Measurements from ENCODE around the gene GNB3.

The GNB3 gene

DNA sequence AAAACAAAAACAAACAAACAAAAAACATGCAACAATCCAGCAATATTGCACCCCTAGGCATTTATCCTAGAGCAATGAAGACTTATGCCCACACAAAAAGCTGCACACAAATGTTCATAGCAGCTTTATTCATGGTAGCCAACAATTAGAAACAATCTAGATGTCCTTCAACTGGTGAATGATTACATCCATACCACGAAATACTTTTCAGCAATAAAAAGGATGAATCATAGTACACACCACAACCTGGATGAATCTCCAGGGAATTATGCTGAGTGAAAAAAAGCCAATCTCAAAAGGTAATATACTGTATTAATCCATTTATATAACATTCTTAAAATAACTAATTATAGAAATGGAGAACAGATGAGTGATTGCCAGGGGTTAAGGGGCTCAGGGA is 33.6 kb upstream of the GNB3 start:
- DNase-seq = no peak
- Histone ChIP-seq H3K4me2 (ENCODE audit: low read depth, low read length) (no peak overlapping the region), H3K9ac (ENCODE audit: low read length) (no peak overlapping the region)

DNA sequence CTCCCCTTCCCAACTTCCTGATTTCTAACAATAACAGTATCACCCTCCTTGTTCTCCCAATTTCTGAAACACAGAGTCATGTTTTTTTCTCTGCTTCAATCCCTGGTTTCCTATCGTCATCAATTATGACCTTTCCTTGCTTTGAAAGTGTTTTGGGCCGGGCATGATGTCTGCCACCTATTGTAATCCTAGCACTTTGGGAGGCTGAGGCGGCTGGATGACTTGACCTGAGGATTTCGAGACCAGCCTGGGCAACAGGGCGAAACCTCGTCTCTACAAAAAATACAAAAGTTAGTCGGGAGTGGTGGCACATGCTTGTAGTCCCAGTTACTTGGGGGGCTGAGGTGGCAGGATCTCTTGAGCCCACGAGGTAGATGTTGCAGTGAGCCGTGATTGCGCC is 31.7 kb upstream of the GNB3 start:
- Histone ChIP-seq H3K4me1 (ENCODE audit: low read length) (no peaks in the 10 kb centered on the region), H3K9ac (ENCODE audit: low read length) (no peak overlapping the region), H3K4me2 (ENCODE audit: low read depth, low read length) (no peak overlapping the region), H3K79me2 (ENCODE audit: low read length) (no peaks in the 10 kb centered on the region), H3F3A (ENCODE audit: insufficient read depth, low read length) (no peaks in the 10 kb centered on the region), H4K20me1 (ENCODE audit: insufficient read depth, low read length) (no peaks in the 10 kb centered on the region), H3K4me3 (ENCODE audit: low read length) (no peak overlapping the region), H3K27ac (ENCODE audit: low read length) (no peak overlapping the region), H3K9me2 (replicated peaks; ENCODE audit: insufficient read depth, low read length) (no peaks in the 10 kb centered on the region), H3K9me3 (replicated peaks; ENCODE audit: insufficient read depth, low read length) (no peaks in the 10 kb centered on the region), H2AFZ (ENCODE audit: low read length) (no peak overlapping the region), H3K36me3 (replicated peaks; ENCODE audit: insufficient read depth, low read length) (no peaks in the 10 kb centered on the region), H3K27me3 (replicated peaks; ENCODE audit: insufficient read depth, low read length) (peaks cover 3% of the 10 kb centered on the region; the same call in 1 of the 2 replicates)
- TF ChIP-seq EZH2 (optimal IDR thresholded peaks at IDR 0.05; ENCODE audit: low read depth, low read length) = no peak
- TF ChIP-seq EZH2phosphoT487 (IDR thresholded peaks at IDR 0.05; ENCODE audit: low read length) = no peak
- TF ChIP-seq, protein P1, sequence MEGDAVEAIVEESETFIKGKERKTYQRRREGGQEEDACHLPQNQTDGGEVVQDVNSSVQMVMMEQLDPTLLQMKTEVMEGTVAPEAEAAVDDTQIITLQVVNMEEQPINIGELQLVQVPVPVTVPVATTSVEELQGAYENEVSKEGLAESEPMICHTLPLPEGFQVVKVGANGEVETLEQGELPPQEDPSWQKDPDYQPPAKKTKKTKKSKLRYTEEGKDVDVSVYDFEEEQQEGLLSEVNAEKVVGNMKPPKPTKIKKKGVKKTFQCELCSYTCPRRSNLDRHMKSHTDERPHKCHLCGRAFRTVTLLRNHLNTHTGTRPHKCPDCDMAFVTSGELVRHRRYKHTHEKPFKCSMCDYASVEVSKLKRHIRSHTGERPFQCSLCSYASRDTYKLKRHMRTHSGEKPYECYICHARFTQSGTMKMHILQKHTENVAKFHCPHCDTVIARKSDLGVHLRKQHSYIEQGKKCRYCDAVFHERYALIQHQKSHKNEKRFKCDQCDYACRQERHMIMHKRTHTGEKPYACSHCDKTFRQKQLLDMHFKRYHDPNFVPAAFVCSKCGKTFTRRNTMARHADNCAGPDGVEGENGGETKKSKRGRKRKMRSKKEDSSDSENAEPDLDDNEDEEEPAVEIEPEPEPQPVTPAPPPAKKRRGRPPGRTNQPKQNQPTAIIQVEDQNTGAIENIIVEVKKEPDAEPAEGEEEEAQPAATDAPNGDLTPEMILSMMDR (IDR thresholded peaks at IDR 0.05; ENCODE audit: low read length) = no peak
- no peak for DNase-seq

More for the DNA sequence above, 33.6 kb upstream of the GNB3 start:
- Histone ChIP-seq H3K27ac (ENCODE audit: low read length) (no peak overlapping the region), H3K9me2 (replicated peaks; ENCODE audit: insufficient read depth, low read length) (no peaks in the 10 kb centered on the region), H3K36me3 (replicated peaks; ENCODE audit: insufficient read depth, low read length) (no peaks in the 10 kb centered on the region), H3K79me2 (ENCODE audit: low read length) (no peaks in the 10 kb centered on the region), H3K27me3 (replicated peaks; ENCODE audit: insufficient read depth, low read length) (no peaks in the 10 kb centered on the region), H2AFZ (ENCODE audit: low read length) (no peak overlapping the region), H4K20me1 (ENCODE audit: insufficient read depth, low read length) (no peaks in the 10 kb centered on the region), H3K9me3 (replicated peaks; ENCODE audit: insufficient read depth, low read length) (no peaks in the 10 kb centered on the region), H3K4me1 (ENCODE audit: low read length) (no peaks in the 10 kb centered on the region), H3K4me3 (ENCODE audit: low read length) (no peak overlapping the region), H3F3A (ENCODE audit: insufficient read depth, low read length) (no peaks in the 10 kb centered on the region)
- TF ChIP-seq, protein P1 (IDR thresholded peaks at IDR 0.05; ENCODE audit: low read length) = no peak
- TF ChIP-seq EZH2phosphoT487 (IDR thresholded peaks at IDR 0.05; ENCODE audit: low read length) (no peak), EZH2 (optimal IDR thresholded peaks at IDR 0.05; ENCODE audit: low read depth, low read length) (no peak)

DNA sequence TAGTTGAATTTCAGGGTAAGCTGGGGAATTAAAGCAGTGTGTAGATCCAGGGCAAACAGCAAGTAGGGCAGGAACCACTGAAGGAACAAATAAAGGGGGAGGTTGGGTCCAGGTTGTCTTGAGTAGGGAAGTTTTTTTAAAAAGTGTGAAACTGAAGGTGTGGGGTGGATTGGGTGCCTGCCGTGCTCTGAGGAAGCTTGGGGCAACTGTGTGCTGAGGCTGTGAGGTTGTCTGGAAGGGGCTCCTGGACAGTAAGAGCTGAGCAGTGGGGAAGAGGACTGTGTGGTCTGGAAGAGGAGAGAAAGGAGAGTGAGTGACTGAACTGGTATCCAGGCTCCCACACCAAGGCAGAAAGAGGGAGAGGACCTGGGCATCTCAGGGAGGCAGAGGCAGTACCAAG is 30.0 kb upstream of the GNB3 start:
- DNase-seq = no peak
- no peaks in the 10 kb centered on the region for H4K20me1 ChIP-seq (ENCODE audit: insufficient read depth, low read length)
- TF ChIP-seq, protein P1 (IDR thresholded peaks at IDR 0.05; ENCODE audit: low read length) = no peak
- TF ChIP-seq EZH2phosphoT487 (IDR thresholded peaks at IDR 0.05; ENCODE audit: low read length) = no peak
- TF ChIP-seq EZH2 (optimal IDR thresholded peaks at IDR 0.05; ENCODE audit: low read depth, low read length) = no peak
- H3K27me3 ChIP-seq (replicated peaks; ENCODE audit: insufficient read depth, low read length) = peaks cover 6% of the 10 kb centered on the region; the same call in 1 of the 2 replicates
- H3K36me3 ChIP-seq (replicated peaks; ENCODE audit: insufficient read depth, low read length) = no peaks in the 10 kb centered on the region
- no peak overlapping the region for H3K27ac ChIP-seq (ENCODE audit: low read length)
- no peak overlapping the region; the same call in 1 of the 2 replicates for H2AFZ ChIP-seq (ENCODE audit: low read length)
- H3K9me2 ChIP-seq (replicated peaks; ENCODE audit: insufficient read depth, low read length) = no peaks in the 10 kb centered on the region
- H3K79me2 ChIP-seq (ENCODE audit: low read length) = no peaks in the 10 kb centered on the region
- no peak overlapping the region for H3K4me3 ChIP-seq (ENCODE audit: low read length)
- H3K9ac ChIP-seq (ENCODE audit: low read length) = no peak overlapping the region
- H3K4me1 ChIP-seq (ENCODE audit: low read length) = no peaks in the 10 kb centered on the region
- no peak overlapping the region for H3K4me2 ChIP-seq (ENCODE audit: low read depth, low read length)
- H3K9me3 ChIP-seq (replicated peaks; ENCODE audit: insufficient read depth, low read length) = no peaks in the 10 kb centered on the region
- no peaks in the 10 kb centered on the region for H3F3A ChIP-seq (ENCODE audit: insufficient read depth, low read length)
